HEK293 (cell line): Measurements from ENCODE around the gene ERI3.

Source experiments
- CTCF ChIA-PET: fragments of 350-600 bp; formaldehyde crosslinking; extraction: SDS; loops from one replicate; lab custom pipeline; 2021; ENCODE audit warnings: antibody characterized with exemption; lab: Yijun Ruan, JAX
- POLR2A ChIA-PET: fragments of 300-600 bp; formaldehyde crosslinking; extraction: SDS; loops from one replicate; lab custom pipeline; 2020; ENCODE audit warnings: antibody characterized with exemption, inconsistent platforms; lab: Yijun Ruan, JAX
- H3K27ac ChIP-seq: fragments of 200-500 bp; sonication (Bioruptor generic); 2 replicates; pipeline ENCODE4 v1.5.1; 2014; ENCODE audit warnings: low read depth, low read length, control low read depth, inconsistent platforms; ENCODE audit errors: extremely low read depth
- H3K36me3 ChIP-seq, 2 experiments: fragments of 200-500 bp in 1 of 2; sonication (Bioruptor generic) in 1 of 2; 1 replicate in 1 of 2; 2 replicates in 1 of 2; pipeline ENCODE4 v1.5.1; 2014 to 2017; ENCODE audit warnings: inconsistent platforms in 2 of 2, low read length in 2 of 2; ENCODE audit not compliant: control insufficient read depth in 2 of 2, insufficient read depth in 1 of 2
- H3K4me1 ChIP-seq: fragments of 200-500 bp; sonication (Bioruptor generic); 2 replicates; pipeline ENCODE4 v1.5.1; 2014; ENCODE audit warnings: mild to moderate bottlenecking, low read length, inconsistent platforms; ENCODE audit not compliant: control insufficient read depth, insufficient read depth
- H3K4me3 ChIP-seq: 2 replicates; pipeline ENCODE4 v1.5.1; 2011; ENCODE audit warnings: low read depth, mild to moderate bottlenecking, control low read depth, low read length, moderate library complexity
- H3K9me3 ChIP-seq: fragments of 200-500 bp; sonication (Bioruptor generic); 2 replicates; pipeline ENCODE4 v1.5.1; 2014; ENCODE audit warnings: low read depth, low read length, inconsistent platforms; ENCODE audit not compliant: control insufficient read depth, insufficient read depth
- KLF9 ChIP-seq: fragments of 450-650 bp; formaldehyde crosslinking; IDR thresholded peaks from 2 replicates; pipeline ENCODE4 v1.5.1; 2016; ENCODE audit warnings: missing biosample characterization, missing genetic modification characterization, low read depth
- MYNN ChIP-seq: fragments of 450-650 bp; formaldehyde crosslinking; IDR thresholded peaks from 2 replicates; pipeline ENCODE4 v1.5.1; 2016; ENCODE audit warnings: missing biosample characterization, missing genetic modification characterization, borderline replicate concordance
- SP2 ChIP-seq: fragments of 450-650 bp; formaldehyde crosslinking; IDR thresholded peaks from 2 replicates; pipeline ENCODE4 v1.5.1; 2016; ENCODE audit warnings: missing biosample characterization, missing genetic modification characterization
- ZNF155 ChIP-seq: fragments of 450-650 bp; formaldehyde crosslinking; IDR thresholded peaks from 2 replicates; pipeline ENCODE4 v1.5.1; 2016; ENCODE audit warnings: missing biosample characterization, missing genetic modification characterization
- ZNF211 ChIP-seq: fragments of 450-650 bp; formaldehyde crosslinking; IDR thresholded peaks from 2 replicates; pipeline ENCODE4 v1.5.1; 2016; ENCODE audit warnings: low read depth, missing biosample characterization, missing genetic modification characterization
- ZNF292 ChIP-seq: fragments of 450-650 bp; formaldehyde crosslinking; IDR thresholded peaks from 2 replicates; pipeline ENCODE4 v1.5.1; 2016; ENCODE audit warnings: low read depth, missing biosample characterization, missing genetic modification characterization, borderline replicate concordance
- ZNF335 ChIP-seq: fragments of 450-650 bp; formaldehyde crosslinking; conservative IDR thresholded peaks from 2 replicates; pipeline ENCODE4 v1.5.1; 2016; ENCODE audit warnings: missing biosample characterization, missing genetic modification characterization
- ZNF350 ChIP-seq: fragments of 450-650 bp; formaldehyde crosslinking; IDR thresholded peaks from 2 replicates; pipeline ENCODE4 v1.5.0; 2017; ENCODE audit warnings: missing biosample characterization, mild to moderate bottlenecking, missing genetic modification characterization
- ZNF354C ChIP-seq: fragments of 450-650 bp; formaldehyde crosslinking; IDR thresholded peaks from 2 replicates; pipeline ENCODE4 v1.5.1; 2016; ENCODE audit warnings: missing biosample characterization, missing genetic modification characterization, low read depth, borderline replicate concordance
- ZNF521 ChIP-seq: fragments of 450-650 bp; formaldehyde crosslinking; IDR thresholded peaks from 2 replicates; pipeline ENCODE4 v1.5.1; 2017; ENCODE audit warnings: missing biosample characterization, mild to moderate bottlenecking, missing genetic modification characterization
- ZNF560 ChIP-seq: fragments of 450-650 bp; formaldehyde crosslinking; IDR thresholded peaks from 2 replicates; pipeline ENCODE4 v1.5.1; 2017; ENCODE audit warnings: missing biosample characterization, missing genetic modification characterization, borderline replicate concordance
- ZNF585B ChIP-seq: fragments of 450-650 bp; formaldehyde crosslinking; IDR thresholded peaks from 2 replicates; pipeline ENCODE4 v1.5.1; 2016; ENCODE audit warnings: missing biosample characterization, missing genetic modification characterization
- ZNF624 ChIP-seq: fragments of 450-650 bp; formaldehyde crosslinking; IDR thresholded peaks from 2 replicates; pipeline ENCODE4 v1.5.1; 2017; ENCODE audit warnings: missing biosample characterization, missing genetic modification characterization
- ZNF670 ChIP-seq: fragments of 450-650 bp; formaldehyde crosslinking; IDR thresholded peaks from 2 replicates; pipeline ENCODE4 v1.5.1; 2016; ENCODE audit warnings: missing biosample characterization, missing genetic modification characterization, low read depth
- ZNF791 ChIP-seq: fragments of 450-650 bp; formaldehyde crosslinking; IDR thresholded peaks from 2 replicates; pipeline ENCODE4 v1.5.1; 2016; ENCODE audit warnings: missing biosample characterization, missing genetic modification characterization
- TF ChIP-seq, protein P1 (sequence below): fragments of 450-650 bp; formaldehyde crosslinking; IDR thresholded peaks from 2 replicates; pipeline ENCODE4 v1.5.1; 2016; ENCODE audit warnings: missing biosample characterization, missing genetic modification characterization
- TF ChIP-seq, protein P2 (sequence below): fragments of 450-650 bp; formaldehyde crosslinking; IDR thresholded peaks from 2 replicates; pipeline ENCODE4 v1.5.1; 2016; ENCODE audit warnings: missing biosample characterization, missing genetic modification characterization
- TF ChIP-seq, protein P3 (sequence below): fragments of 450-650 bp; formaldehyde crosslinking; IDR thresholded peaks from 2 replicates; pipeline ENCODE4 v1.5.1; 2017; ENCODE audit warnings: missing biosample characterization, missing genetic modification characterization
- TF ChIP-seq, protein P4 (sequence below): fragments of 450-650 bp; formaldehyde crosslinking; IDR thresholded peaks from 2 replicates; pipeline ENCODE4 v1.5.1; 2016; ENCODE audit warnings: missing biosample characterization, missing genetic modification characterization
- TF ChIP-seq, protein P5 (sequence below): fragments of 450-650 bp; formaldehyde crosslinking; IDR thresholded peaks from 2 replicates; pipeline ENCODE4 v1.5.1; 2017; ENCODE audit warnings: missing biosample characterization, missing genetic modification characterization
- TF ChIP-seq, protein P6 (sequence below): fragments of 450-650 bp; formaldehyde crosslinking; IDR thresholded peaks from 2 replicates; pipeline ENCODE4 v1.5.1; 2016; ENCODE audit warnings: missing biosample characterization, missing genetic modification characterization
- TF ChIP-seq, protein P7 (sequence below): fragments of 450-650 bp; formaldehyde crosslinking; IDR thresholded peaks from 2 replicates; pipeline ENCODE4 v1.5.1; 2016; ENCODE audit warnings: missing biosample characterization, missing genetic modification characterization

ERI3 gene

DNA sequence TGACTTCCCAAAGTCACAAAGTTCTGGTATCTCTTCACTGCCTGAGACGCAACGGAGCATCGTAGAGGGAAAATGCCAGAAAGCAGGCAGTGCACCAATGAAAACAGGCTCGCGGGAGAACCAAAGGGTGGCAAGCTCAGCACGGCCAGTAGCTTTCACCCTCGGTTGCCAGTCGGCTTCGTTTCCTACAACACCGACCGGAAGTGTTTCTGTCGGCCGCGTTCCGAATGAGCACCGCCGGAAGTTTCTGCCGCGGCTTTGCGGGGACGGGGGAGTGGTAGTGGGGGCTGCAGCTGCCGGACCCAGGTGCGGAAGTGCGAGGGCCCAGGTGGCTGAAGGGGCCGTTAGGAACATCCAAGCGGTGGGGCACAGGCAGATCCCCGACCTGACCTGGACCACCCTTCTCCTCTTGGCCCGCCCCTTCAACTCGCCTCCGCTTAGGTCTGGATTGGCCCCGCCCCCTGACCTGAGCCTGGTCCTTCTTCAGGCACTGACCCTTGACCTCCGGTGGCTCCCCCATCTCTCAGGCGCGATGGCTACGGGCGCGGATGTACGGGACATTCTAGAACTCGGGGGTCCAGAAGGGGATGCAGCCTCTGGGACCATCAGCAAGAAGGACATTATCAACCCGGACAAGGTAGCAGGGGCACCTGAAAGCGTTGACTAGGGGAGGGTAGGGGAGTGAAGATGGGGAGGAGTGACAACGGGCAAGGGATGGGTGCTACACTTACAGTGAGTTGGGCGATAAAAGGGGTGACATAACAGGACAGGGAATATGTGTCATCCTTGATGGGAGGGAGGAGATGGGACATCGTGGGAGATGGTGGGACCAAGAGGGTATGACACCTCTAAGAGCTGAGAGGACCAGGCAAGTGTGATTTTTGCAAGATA is 141.6 kb downstream of the ERI3 start, which contains the start of gene DMAP1:
Gene DMAP1, plus strand, starts transcription at position 250 of the 891 bp plus-strand sequence. Its CDS starts 283 bp downstream, at position 533.
- no peak within 1 kb of the TSS; the same call in 1 of the 2 replicates for H3K27ac ChIP-seq
- no peaks in the 10 kb centered on the region for H3K9me3 ChIP-seq
- peaks cover 10 to 42% of the 10 kb centered on the region in 2 experiments for H3K36me3 ChIP-seq
- H3K4me3 ChIP-seq, result peak within 1 kb of the TSS; percentile 95
- POLR2A ChIA-PET, result interaction anchor here (0.7 to 1.4 kb wide), 5 partner anchors 12 to 239 kb away, joined by 3 to 4 read pairs (median 3); partner anchors contain the start of gene ATP6V0B
- CTCF ChIA-PET, result interaction anchor here (0.7 to 3.0 kb wide), 4 partner anchors 82 to 533 kb away, joined by 3 to 20 read pairs (median 4); no protein-coding TSS in a partner anchor
- H3K4me1 ChIP-seq, result no peaks in the 10 kb centered on the region
- TF ChIP-seq, protein P1, sequence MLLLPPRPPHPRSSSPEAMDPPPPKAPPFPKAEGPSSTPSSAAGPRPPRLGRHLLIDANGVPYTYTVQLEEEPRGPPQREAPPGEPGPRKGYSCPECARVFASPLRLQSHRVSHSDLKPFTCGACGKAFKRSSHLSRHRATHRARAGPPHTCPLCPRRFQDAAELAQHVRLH (tag by site-specific recombination), result peak; percentile 97
- TF ChIP-seq, protein P2, sequence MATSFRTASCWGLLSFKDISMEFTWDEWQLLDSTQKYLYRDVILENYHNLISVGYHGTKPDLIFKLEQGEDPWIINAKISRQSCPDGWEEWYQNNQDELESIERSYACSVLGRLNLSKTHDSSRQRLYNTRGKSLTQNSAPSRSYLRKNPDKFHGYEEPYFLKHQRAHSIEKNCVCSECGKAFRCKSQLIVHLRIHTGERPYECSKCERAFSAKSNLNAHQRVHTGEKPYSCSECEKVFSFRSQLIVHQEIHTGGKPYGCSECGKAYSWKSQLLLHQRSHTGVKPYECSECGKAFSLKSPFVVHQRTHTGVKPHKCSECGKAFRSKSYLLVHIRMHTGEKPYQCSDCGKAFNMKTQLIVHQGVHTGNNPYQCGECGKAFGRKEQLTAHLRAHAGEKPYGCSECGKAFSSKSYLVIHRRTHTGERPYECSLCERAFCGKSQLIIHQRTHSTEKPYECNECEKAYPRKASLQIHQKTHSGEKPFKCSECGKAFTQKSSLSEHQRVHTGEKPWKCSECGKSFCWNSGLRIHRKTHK (tag by site-specific recombination), result no peak
- TF ChIP-seq ZNF350 (tag by site-specific recombination) (peak; percentile 72), ZNF624 (tag by site-specific recombination) (peak; percentile 88; the same call in 1 of the 2 replicates), ZNF791 (no peak), ZNF521 (tag by site-specific recombination) (no peak), KLF9 (tag by site-specific recombination) (peak; percentile 96), MYNN (tag by site-specific recombination) (peak; percentile 63; the same call in 1 of the 2 replicates), ZNF335 (tag by site-specific recombination) (peak; percentile 99), ZNF155 (tag by site-specific recombination) (0 out of 2 replicates have a peak, but pooled peaks have one; percentile 14), ZNF292 (tag by site-specific recombination) (no peak), ZNF354C (tag by site-specific recombination) (no peak), ZNF670 (tag by site-specific recombination) (no peak; the same call in 1 of the 2 replicates), SP2 (tag by site-specific recombination) (peak; percentile 84), ZNF585B (tag by site-specific recombination) (0 out of 2 replicates have a peak, but pooled peaks have one; percentile 15), ZNF211 (tag by site-specific recombination) (no peak), ZNF560 (tag by site-specific recombination) (no peak)
- TF ChIP-seq, protein P3, sequence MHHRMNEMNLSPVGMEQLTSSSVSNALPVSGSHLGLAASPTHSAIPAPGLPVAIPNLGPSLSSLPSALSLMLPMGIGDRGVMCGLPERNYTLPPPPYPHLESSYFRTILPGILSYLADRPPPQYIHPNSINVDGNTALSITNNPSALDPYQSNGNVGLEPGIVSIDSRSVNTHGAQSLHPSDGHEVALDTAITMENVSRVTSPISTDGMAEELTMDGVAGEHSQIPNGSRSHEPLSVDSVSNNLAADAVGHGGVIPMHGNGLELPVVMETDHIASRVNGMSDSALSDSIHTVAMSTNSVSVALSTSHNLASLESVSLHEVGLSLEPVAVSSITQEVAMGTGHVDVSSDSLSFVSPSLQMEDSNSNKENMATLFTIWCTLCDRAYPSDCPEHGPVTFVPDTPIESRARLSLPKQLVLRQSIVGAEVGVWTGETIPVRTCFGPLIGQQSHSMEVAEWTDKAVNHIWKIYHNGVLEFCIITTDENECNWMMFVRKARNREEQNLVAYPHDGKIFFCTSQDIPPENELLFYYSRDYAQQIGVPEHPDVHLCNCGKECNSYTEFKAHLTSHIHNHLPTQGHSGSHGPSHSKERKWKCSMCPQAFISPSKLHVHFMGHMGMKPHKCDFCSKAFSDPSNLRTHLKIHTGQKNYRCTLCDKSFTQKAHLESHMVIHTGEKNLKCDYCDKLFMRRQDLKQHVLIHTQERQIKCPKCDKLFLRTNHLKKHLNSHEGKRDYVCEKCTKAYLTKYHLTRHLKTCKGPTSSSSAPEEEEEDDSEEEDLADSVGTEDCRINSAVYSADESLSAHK, result peak; percentile 45; the same call in 1 of the 2 replicates
- TF ChIP-seq, protein P4, sequence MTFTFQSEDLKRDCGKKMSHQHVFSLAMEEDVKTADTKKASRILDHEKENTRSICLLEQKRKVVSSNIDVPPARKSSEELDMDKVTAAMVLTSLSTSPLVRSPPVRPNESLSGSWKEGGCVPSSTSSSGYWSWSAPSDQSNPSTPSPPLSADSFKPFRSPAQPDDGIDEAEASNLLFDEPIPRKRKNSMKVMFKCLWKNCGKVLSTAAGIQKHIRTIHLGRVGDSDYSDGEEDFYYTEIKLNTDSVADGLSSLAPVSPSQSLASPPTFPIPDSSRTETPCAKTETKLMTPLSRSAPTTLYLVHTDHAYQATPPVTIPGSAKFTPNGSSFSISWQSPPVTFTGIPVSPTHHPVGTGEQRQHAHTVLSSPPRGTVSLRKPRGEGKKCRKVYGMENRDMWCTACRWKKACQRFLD (tag by site-specific recombination), result no peak
- TF ChIP-seq, protein P5, sequence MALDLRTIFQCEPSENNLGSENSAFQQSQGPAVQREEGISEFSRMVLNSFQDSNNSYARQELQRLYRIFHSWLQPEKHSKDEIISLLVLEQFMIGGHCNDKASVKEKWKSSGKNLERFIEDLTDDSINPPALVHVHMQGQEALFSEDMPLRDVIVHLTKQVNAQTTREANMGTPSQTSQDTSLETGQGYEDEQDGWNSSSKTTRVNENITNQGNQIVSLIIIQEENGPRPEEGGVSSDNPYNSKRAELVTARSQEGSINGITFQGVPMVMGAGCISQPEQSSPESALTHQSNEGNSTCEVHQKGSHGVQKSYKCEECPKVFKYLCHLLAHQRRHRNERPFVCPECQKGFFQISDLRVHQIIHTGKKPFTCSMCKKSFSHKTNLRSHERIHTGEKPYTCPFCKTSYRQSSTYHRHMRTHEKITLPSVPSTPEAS (tag by site-specific recombination), result peak; percentile 72
- TF ChIP-seq, protein P6, sequence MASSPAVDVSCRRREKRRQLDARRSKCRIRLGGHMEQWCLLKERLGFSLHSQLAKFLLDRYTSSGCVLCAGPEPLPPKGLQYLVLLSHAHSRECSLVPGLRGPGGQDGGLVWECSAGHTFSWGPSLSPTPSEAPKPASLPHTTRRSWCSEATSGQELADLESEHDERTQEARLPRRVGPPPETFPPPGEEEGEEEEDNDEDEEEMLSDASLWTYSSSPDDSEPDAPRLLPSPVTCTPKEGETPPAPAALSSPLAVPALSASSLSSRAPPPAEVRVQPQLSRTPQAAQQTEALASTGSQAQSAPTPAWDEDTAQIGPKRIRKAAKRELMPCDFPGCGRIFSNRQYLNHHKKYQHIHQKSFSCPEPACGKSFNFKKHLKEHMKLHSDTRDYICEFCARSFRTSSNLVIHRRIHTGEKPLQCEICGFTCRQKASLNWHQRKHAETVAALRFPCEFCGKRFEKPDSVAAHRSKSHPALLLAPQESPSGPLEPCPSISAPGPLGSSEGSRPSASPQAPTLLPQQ, result peak; percentile 92
- TF ChIP-seq, protein P7, sequence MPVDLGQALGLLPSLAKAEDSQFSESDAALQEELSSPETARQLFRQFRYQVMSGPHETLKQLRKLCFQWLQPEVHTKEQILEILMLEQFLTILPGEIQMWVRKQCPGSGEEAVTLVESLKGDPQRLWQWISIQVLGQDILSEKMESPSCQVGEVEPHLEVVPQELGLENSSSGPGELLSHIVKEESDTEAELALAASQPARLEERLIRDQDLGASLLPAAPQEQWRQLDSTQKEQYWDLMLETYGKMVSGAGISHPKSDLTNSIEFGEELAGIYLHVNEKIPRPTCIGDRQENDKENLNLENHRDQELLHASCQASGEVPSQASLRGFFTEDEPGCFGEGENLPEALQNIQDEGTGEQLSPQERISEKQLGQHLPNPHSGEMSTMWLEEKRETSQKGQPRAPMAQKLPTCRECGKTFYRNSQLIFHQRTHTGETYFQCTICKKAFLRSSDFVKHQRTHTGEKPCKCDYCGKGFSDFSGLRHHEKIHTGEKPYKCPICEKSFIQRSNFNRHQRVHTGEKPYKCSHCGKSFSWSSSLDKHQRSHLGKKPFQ (tag by site-specific recombination), result peak; percentile 66; the same call in 1 of the 2 replicates
